Vagina (tissue), 2 donors: ENCODE results near the gene AP1AR.

Experiments
- POLR2A ChIP-seq, 2 donors: fragments of 450-650 bp; IDR thresholded peaks; one replicate each; pipeline ENCODE4 v1.6.1; 2017; ENCODE audit warnings: antibody characterized with exemption in 2 of 2, mild to moderate bottlenecking in 2 of 2, moderate library complexity in 2 of 2
- TF ChIP-seq, protein P1 (sequence below), 3 experiments: fragments of 450-650 bp in 2 of 3; fragments of 200-600 bp in 1 of 3; sonication (generic) in 1 of 3; IDR thresholded peaks; one replicate each; pipeline ENCODE4 v1.5.1; 2017 to 2019; ENCODE audit warnings: antibody characterized with exemption in 3 of 3, mild to moderate bottlenecking in 2 of 3, moderate library complexity in 2 of 3

DNA sequence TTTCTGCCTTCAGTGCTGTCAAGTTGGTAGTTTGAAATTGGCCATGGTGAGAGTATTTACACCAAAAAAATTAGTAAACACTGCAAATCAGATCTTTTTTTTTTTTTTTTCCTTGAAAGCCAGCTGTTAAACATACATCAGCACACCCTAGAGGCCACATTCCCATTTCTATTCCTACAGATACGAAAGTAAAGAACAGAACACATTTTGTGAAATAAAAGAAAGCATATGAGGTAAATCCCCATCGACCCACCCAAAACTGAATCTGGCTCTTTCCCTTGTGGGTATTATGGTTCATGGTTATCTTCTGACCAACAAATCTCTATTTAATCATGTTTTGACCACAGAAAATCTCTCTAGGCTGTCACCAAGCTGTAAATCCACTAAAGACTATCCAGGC, 41.8 kb upstream of the AP1AR start:
- TF ChIP-seq, protein P1, sequence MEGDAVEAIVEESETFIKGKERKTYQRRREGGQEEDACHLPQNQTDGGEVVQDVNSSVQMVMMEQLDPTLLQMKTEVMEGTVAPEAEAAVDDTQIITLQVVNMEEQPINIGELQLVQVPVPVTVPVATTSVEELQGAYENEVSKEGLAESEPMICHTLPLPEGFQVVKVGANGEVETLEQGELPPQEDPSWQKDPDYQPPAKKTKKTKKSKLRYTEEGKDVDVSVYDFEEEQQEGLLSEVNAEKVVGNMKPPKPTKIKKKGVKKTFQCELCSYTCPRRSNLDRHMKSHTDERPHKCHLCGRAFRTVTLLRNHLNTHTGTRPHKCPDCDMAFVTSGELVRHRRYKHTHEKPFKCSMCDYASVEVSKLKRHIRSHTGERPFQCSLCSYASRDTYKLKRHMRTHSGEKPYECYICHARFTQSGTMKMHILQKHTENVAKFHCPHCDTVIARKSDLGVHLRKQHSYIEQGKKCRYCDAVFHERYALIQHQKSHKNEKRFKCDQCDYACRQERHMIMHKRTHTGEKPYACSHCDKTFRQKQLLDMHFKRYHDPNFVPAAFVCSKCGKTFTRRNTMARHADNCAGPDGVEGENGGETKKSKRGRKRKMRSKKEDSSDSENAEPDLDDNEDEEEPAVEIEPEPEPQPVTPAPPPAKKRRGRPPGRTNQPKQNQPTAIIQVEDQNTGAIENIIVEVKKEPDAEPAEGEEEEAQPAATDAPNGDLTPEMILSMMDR (IDR thresholded peaks at IDR 0.05): no peak
- no peak for TF ChIP-seq POLR2A (IDR thresholded peaks at IDR 0.05)
